ENCODE results near the gene SAE1.

DNA sequence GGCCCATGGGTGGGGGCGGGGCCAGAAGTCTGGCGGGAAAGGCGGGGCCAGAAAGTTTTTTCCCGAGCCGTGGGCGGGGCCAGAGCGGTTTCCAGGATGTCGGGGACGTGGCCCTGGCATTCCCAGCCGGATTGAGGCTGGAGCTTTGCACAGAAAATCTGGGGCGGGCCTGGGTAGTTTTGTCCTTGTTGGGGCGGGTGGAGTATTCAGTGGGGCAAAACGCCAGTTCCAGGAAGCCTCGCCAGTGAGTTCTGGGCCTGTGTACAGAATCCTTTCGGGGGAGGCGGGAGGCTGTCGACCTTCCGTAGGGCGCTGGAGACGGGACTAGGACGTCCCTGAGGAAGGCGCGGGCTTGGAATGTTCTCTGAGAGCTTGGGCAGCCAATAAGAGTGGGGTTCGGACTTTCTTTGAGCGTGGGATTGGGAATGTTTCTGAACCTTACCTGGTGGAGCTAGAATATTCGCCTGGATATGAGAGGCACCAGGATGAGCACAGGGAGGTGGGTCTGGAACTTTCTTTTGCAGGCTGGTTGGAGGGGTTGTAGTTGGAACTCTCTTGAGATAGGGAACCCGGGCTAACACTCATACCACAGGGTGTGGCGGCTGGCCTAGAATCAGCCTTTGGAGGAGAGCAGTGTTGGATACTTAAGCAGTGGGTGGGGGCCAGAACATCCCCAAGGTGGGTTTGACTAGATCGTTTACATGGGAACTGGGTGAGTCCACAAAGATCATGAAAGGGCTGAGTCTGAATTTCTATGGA is 127.0 kb downstream of the SAE1 start:
- TF ChIP-seq, protein P1, sequence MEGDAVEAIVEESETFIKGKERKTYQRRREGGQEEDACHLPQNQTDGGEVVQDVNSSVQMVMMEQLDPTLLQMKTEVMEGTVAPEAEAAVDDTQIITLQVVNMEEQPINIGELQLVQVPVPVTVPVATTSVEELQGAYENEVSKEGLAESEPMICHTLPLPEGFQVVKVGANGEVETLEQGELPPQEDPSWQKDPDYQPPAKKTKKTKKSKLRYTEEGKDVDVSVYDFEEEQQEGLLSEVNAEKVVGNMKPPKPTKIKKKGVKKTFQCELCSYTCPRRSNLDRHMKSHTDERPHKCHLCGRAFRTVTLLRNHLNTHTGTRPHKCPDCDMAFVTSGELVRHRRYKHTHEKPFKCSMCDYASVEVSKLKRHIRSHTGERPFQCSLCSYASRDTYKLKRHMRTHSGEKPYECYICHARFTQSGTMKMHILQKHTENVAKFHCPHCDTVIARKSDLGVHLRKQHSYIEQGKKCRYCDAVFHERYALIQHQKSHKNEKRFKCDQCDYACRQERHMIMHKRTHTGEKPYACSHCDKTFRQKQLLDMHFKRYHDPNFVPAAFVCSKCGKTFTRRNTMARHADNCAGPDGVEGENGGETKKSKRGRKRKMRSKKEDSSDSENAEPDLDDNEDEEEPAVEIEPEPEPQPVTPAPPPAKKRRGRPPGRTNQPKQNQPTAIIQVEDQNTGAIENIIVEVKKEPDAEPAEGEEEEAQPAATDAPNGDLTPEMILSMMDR (conservative IDR thresholded peaks at IDR 0.05 in 1 of 2, IDR thresholded peaks at IDR 0.05 in 1 of 2; ENCODE audit: extremely low read depth in 1 of 2, insufficient read depth in 1 of 2, low read depth in 1 of 2, low read length in 2 of 2), result no peak
- no peak for TF ChIP-seq EZH2 (IDR thresholded peaks at IDR 0.05; ENCODE audit: borderline replicate concordance, low read length)

Measured in mammary epithelial cell (primary cell).